Naive thymus-derived CD4-positive, alpha-beta T cell (primary cell): Measurements from ENCODE around the gene YWHAQ. TPM values are rescaled to one million over a fixed set of nuclear protein-coding genes. Genes with fewer than 3 reads are reported as not detected.

Experiments used
- ATAC-seq: fragments of 150-1000 bp; cut with Tn5 transposase; 2 replicates; pipeline ENCODE4 v1.10.0; 2021; ENCODE audit warnings: mild to moderate bottlenecking, moderate library complexity
- CTCF ChIA-PET: fragments of 350-600 bp; sonication (Branson Sonifier 250); formaldehyde crosslinking; loops from one replicate; lab custom pipeline; 2021; ENCODE audit warnings: antibody characterized with exemption; lab: Charles Lee
- POLR2A ChIA-PET: fragments of 350-600 bp; sonication (Branson Sonifier 250); formaldehyde crosslinking; loops from one replicate; lab custom pipeline; 2021; ENCODE audit warnings: antibody characterized with exemption, inconsistent platforms; lab: Charles Lee
- DNase-seq, 9 donors: peaks; one replicate each; pipeline versions ENCODE4 v3.0.0 to v3.0.0-alpha.2; 2020 to 2022; ENCODE audit warnings: mixed read lengths in 1 of 9
- H3K27ac ChIP-seq: one replicate; pipeline ENCODE4 v1.7.0; 2013; ENCODE audit warnings: mild to moderate bottlenecking, low read depth, low read length, moderate library complexity
- H3K27me3 ChIP-seq, 2 donors: one replicate each; pipeline ENCODE4 v1.7.0; 2013; ENCODE audit warnings: low read length in 2 of 2, mild to moderate bottlenecking in 2 of 2, moderate library complexity in 2 of 2; ENCODE audit not compliant: control insufficient read depth in 2 of 2, insufficient read depth in 2 of 2
- H3K36me3 ChIP-seq, 3 experiments: 1 replicate in 2 of 3; 2 replicates in 1 of 3; pipeline ENCODE4 v1.7.0; 2013; ENCODE audit warnings: low read length in 3 of 3, mild to moderate bottlenecking in 3 of 3, moderate library complexity in 1 of 3; ENCODE audit not compliant: insufficient read depth in 3 of 3, control insufficient read depth in 2 of 3
- H3K4me1 ChIP-seq, 2 donors: one replicate each; pipeline ENCODE4 v1.7.0; 2013; ENCODE audit warnings: low read length in 2 of 2, mild to moderate bottlenecking in 2 of 2, moderate library complexity in 1 of 2; ENCODE audit not compliant: control insufficient read depth in 2 of 2, insufficient read depth in 2 of 2
- H3K4me3 ChIP-seq: 2 replicates; pipeline ENCODE4 v1.7.0; 2013; ENCODE audit warnings: mild to moderate bottlenecking, low read length
- H3K9me3 ChIP-seq, 3 experiments: 1 replicate in 2 of 3; 2 replicates in 1 of 3; pipeline ENCODE4 v1.7.0; 2013; ENCODE audit warnings: low read length in 3 of 3; ENCODE audit not compliant: control insufficient read depth in 2 of 3
- H3K27ac Mint-ChIP-seq, 9 donors: one replicate each; pipeline ENCODE4 v1.8.0; 2020 to 2022; ENCODE audit warnings: mixed read lengths in 9 of 9, mild to moderate bottlenecking in 8 of 9, moderate library complexity in 5 of 9, inconsistent platforms in 2 of 9
- H3K27me3 Mint-ChIP-seq, 5 donors: one replicate each; pipeline ENCODE4 v1.8.0; 2021 to 2022; ENCODE audit warnings: mixed read lengths in 5 of 5, mild to moderate bottlenecking in 1 of 5
- H3K36me3 Mint-ChIP-seq, 5 donors: one replicate each; pipeline ENCODE4 v1.8.0; 2020 to 2022; ENCODE audit warnings: mixed read lengths in 5 of 5, mild to moderate bottlenecking in 3 of 5, inconsistent platforms in 1 of 5
- H3K4me1 Mint-ChIP-seq, 7 donors: one replicate each; pipeline ENCODE4 v1.8.0; 2020 to 2022; ENCODE audit warnings: mixed read lengths in 7 of 7, mild to moderate bottlenecking in 3 of 7, inconsistent platforms in 1 of 7
- H3K4me3 Mint-ChIP-seq, 10 donors: one replicate each; pipeline ENCODE4 v1.8.0; 2020 to 2022; ENCODE audit warnings: mild to moderate bottlenecking in 10 of 10, mixed read lengths in 10 of 10, moderate library complexity in 6 of 10, inconsistent platforms in 2 of 10
- H3K9me3 Mint-ChIP-seq, 11 donors: one replicate each; pipeline ENCODE4 v1.8.0; 2020 to 2022; ENCODE audit warnings: mixed read lengths in 11 of 11, mild to moderate bottlenecking in 4 of 11, inconsistent platforms in 1 of 11, moderate library complexity in 1 of 11
- intact Hi-C, 2 donors: fragments of 100-400 bp; cut with micrococcal nuclease; formaldehyde crosslinking; loops; one replicate each; pipeline ENCODE4 v1.15.1; 2023
- polyA plus RNA-seq, 2 donors: library from polyadenylated mRNA; unstranded; fragments of 300-500 nt; fragmentation: Illumina TruSeq; gene quantifications; one replicate each; pipeline ENCODE4 v1.2.3, GENCODE V29; 2021
- total RNA-seq, 6 experiments: library from RNA in 5 of 6; stranded (reverse) in 5 of 6; gene quantifications; 1 replicate in 5 of 6; 2 replicates in 1 of 6; pipeline ENCODE4 v1.2.3 and lab custom pipeline; 2021 to 2026

The YWHAQ gene
- total and polyA plus RNA-seq, 7 experiments from 2014 or later: 67.3 to 189 (median 118) TPM

DNA sequence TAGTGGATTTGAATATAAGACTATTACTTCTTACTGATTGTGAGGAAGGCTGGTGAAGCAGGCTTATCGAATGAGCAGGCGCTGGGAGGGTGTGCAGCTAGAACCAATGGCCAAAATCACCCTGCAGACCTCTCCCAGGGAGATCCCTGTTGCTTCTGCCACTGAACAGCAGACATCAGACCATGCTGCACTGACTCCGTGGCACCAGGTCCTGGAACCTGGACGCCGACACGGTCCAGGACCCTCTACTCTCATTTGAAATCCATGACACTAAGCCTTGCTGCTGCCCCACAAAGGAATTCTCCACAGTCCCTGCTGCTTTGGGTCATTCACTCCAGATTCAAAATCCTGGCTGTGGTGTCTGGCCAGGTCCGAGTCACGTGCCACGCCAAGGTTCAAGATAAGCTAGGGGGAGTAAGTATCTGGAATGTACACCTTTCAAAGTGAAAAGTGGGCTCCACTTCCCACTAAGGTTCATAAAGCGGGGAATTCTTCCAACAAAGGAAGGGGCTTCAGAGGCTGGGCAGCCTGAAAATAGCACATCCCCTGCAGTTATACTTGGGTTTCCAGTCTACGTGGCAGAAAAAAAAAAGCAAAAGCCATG lies 9.0 kb upstream of the YWHAQ start:
- H3K4me3 ChIP-seq: no peak overlapping the region
- H3K9me3 ChIP-seq: no peaks in the 10 kb centered on the region
- no peaks in the 10 kb centered on the region for H3K9me3 Mint-ChIP-seq
- intact Hi-C loops: loop anchor here in 1 of 2 donors (2.0 kb wide), 1 partner anchor 15 kb away; no protein-coding TSS in a partner anchor
- H3K27me3 Mint-ChIP-seq: peaks cover 0 to 13% (median 4%) of the 10 kb centered on the region in 5 donors
- H3K4me1 ChIP-seq: peaks cover 0 to 7% of the 10 kb centered on the region in 2 donors
- ChIA-PET POLR2A (no interaction called here), CTCF (no interaction called here)
- ATAC-seq (no peak), DNase-seq (no peak)
- H3K4me3 Mint-ChIP-seq: no peak overlapping the region
- H3K4me1 Mint-ChIP-seq: peaks cover 0 to 29% (median 3%) of the 10 kb centered on the region in 7 donors
- no peak overlapping the region for H3K27ac ChIP-seq
- no peaks in the 10 kb centered on the region for H3K27me3 ChIP-seq
- no peak overlapping the region for H3K27ac Mint-ChIP-seq
- H3K36me3 Mint-ChIP-seq: peaks cover 0 to 4% (median 0%) of the 10 kb centered on the region in 5 donors
- H3K36me3 ChIP-seq: no peaks in the 10 kb centered on the region

DNA sequence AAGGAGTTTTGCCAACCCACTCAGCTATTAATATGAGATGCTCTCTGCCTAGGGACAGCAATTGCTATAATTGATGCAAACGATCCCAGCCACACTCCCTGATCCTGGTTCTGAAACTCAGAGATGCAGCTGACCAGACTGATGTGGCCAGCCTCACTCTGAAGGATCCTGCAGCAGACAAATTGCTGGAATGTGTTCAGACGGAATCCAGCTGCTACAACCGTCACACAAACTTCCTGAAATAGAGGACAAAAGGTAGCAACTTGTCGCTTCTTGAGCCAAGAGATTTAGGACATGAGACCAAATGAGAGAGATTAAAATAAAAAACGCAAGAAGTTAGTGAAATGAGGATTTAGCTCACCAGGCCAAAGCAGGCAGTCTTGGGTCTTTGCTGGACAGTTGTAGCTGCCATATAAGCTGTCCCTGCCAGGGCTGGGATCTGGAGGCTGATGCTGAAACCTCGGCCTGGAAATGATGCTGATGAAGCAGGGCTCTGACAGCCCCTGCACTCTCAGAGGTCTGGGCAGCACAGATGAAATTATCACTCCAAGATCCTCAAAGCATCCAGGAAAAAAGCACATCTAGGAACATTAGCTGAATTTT lies 8.3 kb upstream of the YWHAQ start:
- Mint-ChIP-seq H3K27ac (peak overlapping the region in 1 of 9 donors; percentile 53), H3K9me3 (no peaks in the 10 kb centered on the region), H3K4me3 (no peak overlapping the region), H3K36me3 (peaks cover 0 to 4% (median 0%) of the 10 kb centered on the region in 5 donors), H3K27me3 (peaks cover 0 to 14% (median 4%) of the 10 kb centered on the region in 5 donors), H3K4me1 (peaks cover 0 to 29% (median 3%) of the 10 kb centered on the region in 7 donors)
- H3K4me3 ChIP-seq: no peak overlapping the region
- no peak overlapping the region for H3K27ac ChIP-seq
- ATAC-seq (no peak), DNase-seq (no peak)
- ChIA-PET CTCF (no interaction called here), POLR2A (no interaction called here)
- peaks cover 0 to 7% of the 10 kb centered on the region in 2 donors for H3K4me1 ChIP-seq
- no peaks in the 10 kb centered on the region for H3K9me3 ChIP-seq
- no peaks in the 10 kb centered on the region for H3K36me3 ChIP-seq
- H3K27me3 ChIP-seq: no peaks in the 10 kb centered on the region
- intact Hi-C loops: no loop called here

DNA sequence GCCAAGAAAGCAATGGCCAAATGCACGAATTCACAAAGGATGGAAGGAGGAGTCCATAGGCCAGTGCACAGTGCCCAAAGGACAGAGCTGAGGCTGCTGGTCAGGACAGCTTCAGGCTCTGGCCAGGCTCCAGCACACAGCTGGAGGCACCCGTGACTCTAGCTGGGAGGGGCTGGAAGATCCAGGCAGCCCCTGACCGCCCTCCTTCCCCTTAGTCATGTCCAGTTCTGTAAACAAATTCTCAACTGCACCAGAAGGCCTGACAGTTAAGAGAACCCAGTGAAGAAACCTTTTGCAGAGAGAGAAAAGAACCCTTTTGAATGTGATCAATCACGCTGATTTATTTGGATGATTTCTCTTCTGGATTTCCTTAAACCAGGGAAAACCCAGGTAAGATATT lies 7.7 kb upstream of the YWHAQ start:
- intact Hi-C loops: no loop called here
- ChIA-PET POLR2A (no interaction called here), CTCF (no interaction called here)
- H3K4me1 ChIP-seq: peaks cover 0 to 7% of the 10 kb centered on the region in 2 donors
- H3K9me3 Mint-ChIP-seq: no peaks in the 10 kb centered on the region
- H3K4me3 Mint-ChIP-seq: no peak overlapping the region
- H3K36me3 ChIP-seq: no peaks in the 10 kb centered on the region
- H3K4me3 ChIP-seq: no peak overlapping the region
- peaks cover 0 to 4% (median 0%) of the 10 kb centered on the region in 5 donors for H3K36me3 Mint-ChIP-seq
- no peaks in the 10 kb centered on the region for H3K9me3 ChIP-seq
- no peak for DNase-seq
- H3K4me1 Mint-ChIP-seq: peaks cover 0 to 26% (median 3%) of the 10 kb centered on the region in 7 donors
- ATAC-seq: no peak
- peaks cover 0 to 17% (median 4%) of the 10 kb centered on the region in 5 donors for H3K27me3 Mint-ChIP-seq
- H3K27ac Mint-ChIP-seq: no peak overlapping the region
- H3K27me3 ChIP-seq: no peaks in the 10 kb centered on the region
- no peak overlapping the region for H3K27ac ChIP-seq

GRCh38 chr2:9637330-9637729 lies 6.5 kb upstream of the YWHAQ start:
- intact Hi-C loops: no loop called here
- Mint-ChIP-seq H3K4me1 (peaks cover 0 to 21% (median 3%) of the 10 kb centered on the region in 7 donors), H3K9me3 (no peaks in the 10 kb centered on the region), H3K27ac (no peak overlapping the region), H3K4me3 (no peak overlapping the region), H3K27me3 (peaks cover 0 to 17% (median 4%) of the 10 kb centered on the region in 5 donors), H3K36me3 (peaks cover 0 to 4% (median 0%) of the 10 kb centered on the region in 5 donors)
- Histone ChIP-seq H3K4me1 (peaks cover 0 to 7% of the 10 kb centered on the region in 2 donors), H3K9me3 (no peaks in the 10 kb centered on the region), H3K36me3 (no peaks in the 10 kb centered on the region), H3K27ac (no peak overlapping the region), H3K4me3 (no peak overlapping the region), H3K27me3 (no peaks in the 10 kb centered on the region)
- ATAC-seq: no peak
- ChIA-PET CTCF (no interaction called here), POLR2A (no interaction called here)
- DNase-seq: no peak

GRCh38 chr2:9634133-9634532 lies 3.3 kb upstream of the YWHAQ start:
- Mint-ChIP-seq H3K27ac (peak overlapping the region in 1 of 9 donors; percentile 20), H3K27me3 (peaks cover 0 to 20% (median 0%) of the 10 kb centered on the region in 5 donors), H3K4me1 (peaks cover 10 to 21% (median 19%) of the 10 kb centered on the region in 7 donors), H3K36me3 (peaks cover 0 to 9% (median 3%) of the 10 kb centered on the region in 5 donors), H3K4me3 (no peak overlapping the region), H3K9me3 (no peaks in the 10 kb centered on the region)
- Histone ChIP-seq H3K36me3 (peaks cover 0 to 3% (median 0%) of the 10 kb centered on the region in 3 experiments), H3K4me3 (no peak overlapping the region), H3K27me3 (no peaks in the 10 kb centered on the region), H3K9me3 (no peaks in the 10 kb centered on the region), H3K4me1 (peaks cover 4% of the 10 kb centered on the region in 2 donors), H3K27ac (no peak overlapping the region)
- CTCF ChIA-PET: no interaction called here
- intact Hi-C loops: loop anchor here in 1 of 2 donors (5.0 kb wide), 5 partner anchors 68 to 668 kb away; partner anchors contain the start of genes HPCAL1, KLF11, MBOAT2 and RRM2
- POLR2A ChIA-PET: no interaction called here
- ATAC-seq: no peak
- DNase-seq: no peak

DNA sequence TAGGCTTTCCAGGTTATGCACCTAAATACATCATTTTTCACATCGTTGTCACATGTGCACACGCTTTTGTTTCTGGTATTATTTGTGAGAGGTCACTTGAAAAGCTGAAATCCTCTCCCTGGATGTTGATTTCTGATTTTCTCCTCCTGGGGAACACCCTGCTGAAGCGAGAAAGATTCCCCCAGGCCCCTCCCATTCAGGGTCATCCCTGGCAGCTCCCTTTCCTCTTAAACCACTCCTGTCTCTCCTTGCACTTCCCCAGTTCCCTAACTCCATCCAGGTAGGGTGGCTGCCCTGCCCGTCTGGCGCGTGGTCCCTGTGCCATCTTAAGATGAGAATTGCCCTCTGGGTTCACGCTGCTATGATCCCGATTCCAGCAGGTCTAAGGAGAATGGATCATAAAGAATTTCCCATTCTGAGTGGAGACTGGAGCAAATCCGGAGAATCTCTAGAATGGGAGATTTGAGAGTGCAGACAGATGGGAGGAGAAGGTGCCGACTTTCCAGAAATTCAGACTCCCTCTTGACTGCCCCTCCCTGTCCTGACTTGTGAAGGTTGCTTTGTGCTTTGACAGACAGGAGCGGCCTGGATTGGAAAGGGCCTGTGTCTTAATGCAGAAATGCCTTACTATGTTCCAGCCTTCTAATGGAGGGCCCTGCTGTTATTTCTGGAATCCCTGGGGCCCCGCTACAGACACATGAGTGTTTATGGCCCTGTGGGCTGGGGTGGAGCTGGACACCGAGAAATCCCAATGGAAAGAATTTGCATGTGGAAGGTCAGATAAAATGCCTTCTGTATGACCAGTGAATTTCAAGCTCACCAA lies 1.3 kb upstream of the YWHAQ start:
- Histone ChIP-seq H3K27ac (peak overlapping the region; percentile 94), H3K9me3 (no peaks in the 10 kb centered on the region), H3K27me3 (no peaks in the 10 kb centered on the region), H3K36me3 (peaks cover 0 to 3% (median 0%) of the 10 kb centered on the region in 3 experiments), H3K4me1 (peaks cover 8 to 22% of the 10 kb centered on the region in 2 donors), H3K4me3 (no peak overlapping the region)
- intact Hi-C loops: loop anchor here (1.0 to 5.0 kb wide), 21 partner anchors 24 to 1523 kb away; partner anchors contain the start of genes ADAM17 (in 2 of the 2), CPSF3 (in 2 of the 2), IAH1 (in 2 of the 2) and ITGB1BP1 (in 2 of the 2)
- peaks cover 3 to 22% (median 13%) of the 10 kb centered on the region in 5 donors for H3K36me3 Mint-ChIP-seq
- peak overlapping the region; percentile 74 to 97 (median 90) for H3K4me3 Mint-ChIP-seq
- DNase-seq (no peak), ATAC-seq (no peak)
- H3K27ac Mint-ChIP-seq: peak overlapping the region; percentile 61 to 95 (median 92)
- ChIA-PET CTCF (no interaction called here), POLR2A (interaction anchor here (0.6 to 1.4 kb wide), 3 partner anchors 76 to 670 kb away, joined by 3 to 5 read pairs (median 4); partner anchors contain the start of gene ADAM17)
- H3K4me1 Mint-ChIP-seq: peaks cover 28 to 41% (median 39%) of the 10 kb centered on the region in 7 donors
- H3K9me3 Mint-ChIP-seq: no peaks in the 10 kb centered on the region
- H3K27me3 Mint-ChIP-seq: peaks cover 0 to 18% (median 0%) of the 10 kb centered on the region in 5 donors
